Activated CD8-positive, alpha-beta memory T cell treated with anti-CD3 and anti-CD28 coated beads, Interleukin-2, amount 50 U/mL, for 1 hour (primary cell): ENCODE measurements around the gene TMEM51.

ENCODE experiments used
- DNase-seq: peaks from one replicate; pipeline ENCODE4 v3.0.0-alpha.2; 2020; ENCODE audit errors: extremely low read depth

TMEM51 gene

DNA sequence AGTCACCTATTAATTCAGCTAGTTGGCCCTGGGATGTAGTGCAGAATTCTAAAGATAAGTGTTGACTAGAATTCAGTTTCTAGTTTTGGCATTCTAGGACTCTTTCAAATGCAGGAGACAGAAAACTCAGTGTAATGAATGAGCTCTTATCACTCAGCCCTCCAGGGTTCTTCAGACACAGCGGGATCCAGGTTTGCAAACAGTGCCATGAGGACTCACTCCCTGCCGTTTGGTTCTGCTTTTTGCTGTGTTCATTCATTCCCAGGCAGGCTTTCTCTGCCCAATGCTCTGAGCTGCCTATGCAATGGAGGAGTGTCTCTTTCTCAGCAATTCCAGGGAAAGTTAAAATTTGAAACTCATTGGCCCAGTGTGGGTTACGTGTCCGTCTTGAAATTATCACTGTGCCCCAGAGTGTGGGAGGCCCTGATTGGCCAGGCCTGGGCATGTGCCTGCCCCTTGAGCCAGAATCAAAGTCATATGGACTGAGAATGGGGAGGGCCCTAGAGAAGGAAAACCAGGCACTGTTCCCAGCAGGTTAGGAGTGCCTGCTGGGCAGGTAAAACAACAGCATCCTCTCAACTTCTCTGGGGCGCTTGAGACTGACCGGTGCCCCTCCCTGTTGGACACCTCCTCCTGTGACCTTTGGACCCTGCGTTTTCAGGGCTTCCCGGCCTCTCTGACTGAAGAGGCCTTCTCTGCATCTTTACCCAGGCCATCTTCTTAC lies 43.4 kb downstream of the TMEM51 start:
- no peak for DNase-seq

DNA sequence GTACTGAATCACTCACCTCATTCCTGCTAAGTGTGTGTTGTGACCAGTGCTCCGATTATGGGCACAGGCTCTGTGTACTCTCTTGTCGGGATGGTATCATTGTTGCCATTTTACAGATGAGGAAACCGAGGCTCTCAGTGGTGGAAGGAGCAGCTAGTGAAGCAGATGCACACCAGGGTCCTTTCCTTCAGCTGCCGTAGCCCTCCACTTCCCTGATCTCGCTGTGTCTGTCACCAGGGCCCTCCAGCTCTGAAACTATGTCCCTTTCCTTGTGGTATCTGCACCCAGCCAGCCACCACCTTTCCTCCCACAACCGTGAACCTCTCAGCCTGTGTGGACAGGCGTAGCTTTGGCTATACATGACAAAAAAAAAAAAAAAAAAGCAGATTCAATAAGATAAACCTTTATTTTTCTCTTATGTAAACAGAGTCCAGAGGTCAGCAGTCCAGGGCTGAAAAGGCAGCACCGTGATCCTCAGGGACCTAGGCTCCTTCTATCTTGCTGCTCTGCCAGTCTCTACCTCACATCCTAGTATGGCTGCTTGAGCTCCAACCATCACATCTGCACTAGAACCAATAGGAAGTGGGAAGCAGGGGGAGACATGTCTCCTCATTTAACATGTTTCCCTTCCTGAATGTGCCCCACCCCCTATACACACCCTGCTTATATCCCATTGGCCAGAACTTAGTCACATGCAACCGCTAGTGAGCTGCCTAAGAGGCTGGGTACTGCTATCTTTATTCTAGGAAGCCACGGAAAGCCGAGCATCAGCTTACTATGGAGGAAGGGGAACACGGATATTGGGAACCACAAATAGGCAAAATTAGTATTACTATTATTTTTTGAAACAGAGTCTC lies 44.3 kb downstream of the TMEM51 start:
- DNase-seq: no peak

GRCh38 chr1:15198684-15199083 lies 45.1 kb downstream of the TMEM51 start:
- no peak for DNase-seq

DNA sequence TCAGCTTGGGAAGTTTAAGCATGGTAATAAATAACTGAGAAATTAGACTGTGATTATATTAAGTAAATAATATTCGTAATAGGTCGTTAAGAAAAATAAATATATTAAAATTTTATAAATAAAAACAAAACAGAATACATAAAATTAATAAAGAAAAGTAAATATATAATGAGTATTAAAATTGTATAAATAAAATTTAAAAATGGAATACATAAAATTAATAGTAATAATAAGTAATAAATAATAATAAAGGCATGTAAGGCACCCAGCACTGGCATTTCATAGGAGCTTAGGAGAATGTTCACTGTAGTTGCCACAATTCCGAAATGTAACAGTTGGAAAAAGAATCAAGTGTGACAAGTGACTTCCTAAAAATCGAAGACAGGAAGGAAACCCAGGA lies 47.7 kb downstream of the TMEM51 start:
- no peak for DNase-seq

GRCh38 chr1:15201849-15202551 lies 48.5 kb downstream of the TMEM51 start:
- DNase-seq: no peak

DNA sequence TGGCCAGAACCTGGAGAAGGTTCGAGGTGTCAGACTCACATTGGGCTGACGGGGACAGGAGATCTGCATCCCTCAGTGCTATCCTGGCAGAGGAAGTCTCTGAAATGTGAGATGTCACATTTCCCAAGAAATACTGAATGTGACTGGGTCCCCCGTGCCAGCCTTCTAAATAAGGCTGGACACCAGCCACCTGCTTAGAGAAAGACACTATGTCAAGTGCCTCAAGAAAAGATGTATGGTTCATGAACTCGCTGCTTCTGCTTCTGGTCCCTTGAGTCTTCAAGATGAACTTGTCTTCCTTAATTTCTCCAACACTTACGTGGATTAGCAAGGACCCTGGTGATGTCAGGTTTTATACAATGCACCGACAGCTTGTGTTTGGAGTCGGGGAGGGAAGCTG lies 51.4 kb downstream of the TMEM51 start:
- no peak for DNase-seq

DNA sequence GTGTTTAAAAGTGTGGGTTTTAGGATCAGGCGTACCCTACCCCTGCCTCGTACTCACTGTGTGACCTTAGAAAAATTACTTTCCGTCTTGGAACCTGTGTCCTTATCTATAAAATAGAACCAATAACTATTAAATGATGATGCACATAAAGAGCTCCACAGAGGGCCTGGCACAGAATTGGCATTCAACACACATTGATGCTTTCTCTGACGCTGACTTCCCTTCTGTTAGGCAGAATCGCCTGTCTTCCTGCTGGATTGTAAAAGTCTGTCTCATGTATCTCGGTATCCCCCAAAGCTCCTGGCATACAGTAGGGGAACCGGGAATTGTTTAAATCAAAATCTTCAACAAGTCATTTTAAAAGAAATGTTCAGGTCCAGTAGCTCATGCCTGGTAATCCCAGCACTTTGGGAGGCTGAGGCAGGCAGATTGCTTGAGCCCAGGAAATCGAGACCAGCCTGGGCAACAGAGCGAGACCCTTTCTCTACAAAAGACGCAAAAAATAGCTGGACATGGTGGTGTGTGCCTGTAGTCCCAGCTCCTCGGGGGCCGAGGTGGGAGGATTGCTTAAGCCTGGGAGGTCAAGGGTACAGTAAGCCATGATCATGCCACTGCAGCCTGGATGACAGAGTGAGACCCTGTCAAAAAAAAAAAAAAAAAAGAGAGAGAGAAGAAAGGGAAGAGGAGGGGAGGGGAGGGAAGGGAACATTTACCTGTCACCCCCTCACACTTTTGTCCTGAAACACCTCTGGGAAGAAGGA lies 52.2 kb downstream of the TMEM51 start:
- no peak for DNase-seq

GRCh38 chr1:15206418-15207030 lies 53.0 kb downstream of the TMEM51 start:
- DNase-seq: no peak

DNA sequence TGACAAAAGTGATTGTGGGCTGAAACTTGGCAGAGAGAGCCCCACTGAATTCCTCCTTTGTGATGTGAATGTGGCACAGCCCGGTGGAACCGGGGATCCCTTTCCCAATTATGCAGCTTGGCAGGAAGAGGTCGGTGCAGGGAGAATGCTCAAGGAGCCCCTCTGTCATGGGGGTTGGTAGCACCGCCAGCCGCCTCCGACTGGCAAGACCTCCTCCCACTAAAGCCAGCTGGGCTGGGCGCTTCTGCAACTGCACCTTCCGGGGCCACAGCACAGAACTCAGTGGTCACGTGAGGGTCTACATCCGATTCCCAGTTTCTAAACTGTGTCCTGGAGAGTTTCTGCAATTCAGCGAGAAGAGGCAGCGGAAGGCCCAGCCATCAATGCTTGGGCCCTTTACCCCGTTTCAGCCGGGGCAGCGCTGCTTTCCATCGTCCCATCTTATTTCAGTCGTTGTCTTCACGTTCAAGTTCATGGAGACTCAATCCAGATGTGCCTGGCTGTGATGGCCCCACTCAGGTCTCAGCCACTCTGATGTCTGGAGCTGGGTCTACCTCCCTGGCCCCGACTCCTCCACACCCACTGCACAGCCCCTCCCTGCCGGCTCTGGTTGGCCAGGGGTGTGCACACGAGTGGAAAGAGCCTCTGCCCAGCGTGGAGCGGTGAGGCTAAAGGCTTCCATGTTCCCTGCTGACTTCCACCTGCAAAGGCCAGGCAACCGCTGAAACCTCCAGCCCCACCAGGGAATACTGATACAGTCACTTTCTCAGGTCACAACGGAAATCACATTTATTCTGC lies 53.7 kb downstream of the TMEM51 start:
- no peak for DNase-seq

- no peak for DNase-seq
Measured at GRCh38 chr1:15207829-15208429, 54.4 kb downstream of the TMEM51 start.

DNA sequence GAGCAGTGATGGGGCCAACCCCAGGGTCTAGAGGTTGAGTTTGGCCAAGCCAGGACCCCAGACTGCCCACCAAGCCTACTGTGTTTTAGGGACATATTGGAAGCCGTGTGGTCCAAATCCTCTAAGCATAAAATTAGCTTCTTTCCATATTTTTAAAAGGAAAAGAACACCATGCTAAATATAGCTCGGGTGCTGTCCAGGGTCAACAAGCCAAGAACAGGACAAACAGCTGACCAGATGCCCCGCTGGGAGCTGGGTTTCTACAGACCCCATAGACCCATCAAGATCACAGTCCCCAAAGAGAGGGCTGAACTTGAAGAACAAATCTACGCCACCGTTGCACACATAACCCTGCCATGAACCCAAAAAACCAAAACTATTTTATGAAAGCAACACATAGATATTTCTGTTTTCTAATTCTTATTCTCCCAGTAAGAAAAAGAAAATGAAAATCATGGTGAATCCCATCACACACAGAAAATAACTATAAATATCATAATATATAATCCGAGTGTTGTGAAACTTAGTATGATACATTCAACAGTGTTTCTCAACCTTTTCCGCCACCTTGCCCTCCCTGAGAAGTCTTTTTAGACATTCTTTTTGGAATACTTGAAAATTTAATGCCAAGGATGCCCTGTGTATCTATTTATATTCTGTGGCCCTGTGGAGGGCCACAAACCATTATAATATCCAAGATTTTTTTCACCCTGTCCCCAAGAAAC lies 57.3 kb downstream of the TMEM51 start:
- no peak for DNase-seq

- DNase-seq: no peak
Measured at GRCh38 chr1:15211424-15211823, 57.9 kb downstream of the TMEM51 start.

DNA sequence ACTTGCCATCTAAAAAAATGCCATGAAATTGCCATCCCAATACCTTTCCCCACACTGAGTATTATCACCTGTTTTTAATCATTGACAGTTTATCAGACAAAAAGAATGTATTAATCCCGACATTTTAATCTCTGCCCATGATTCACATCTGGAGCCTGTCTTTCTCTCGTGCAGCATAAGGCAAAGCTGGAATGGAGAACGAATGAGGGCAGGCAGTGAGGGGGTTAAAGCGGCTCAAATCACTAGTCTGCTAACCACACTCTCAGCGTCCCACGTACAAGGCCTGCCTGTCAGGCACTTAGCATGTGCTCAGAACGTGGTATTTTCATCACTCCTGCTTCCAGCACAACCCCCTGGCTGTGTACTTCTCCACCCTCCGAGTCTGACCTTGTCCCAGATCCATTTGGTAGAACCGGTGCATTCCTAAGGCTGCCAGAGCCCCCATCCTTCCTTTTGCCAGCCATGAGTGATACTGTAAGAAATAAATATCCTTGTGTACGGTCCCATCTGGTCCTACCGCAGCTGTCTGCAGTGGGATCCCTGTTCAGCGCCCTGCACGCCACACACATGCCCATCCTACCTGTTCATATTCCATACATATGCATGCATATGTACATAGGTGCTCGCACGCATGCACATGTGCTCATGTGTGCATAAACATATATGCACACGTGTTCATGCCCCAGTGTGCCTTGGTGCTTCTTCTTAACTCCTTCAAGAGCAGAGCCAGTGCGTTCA lies 58.8 kb downstream of the TMEM51 start:
- DNase-seq: no peak

DNA sequence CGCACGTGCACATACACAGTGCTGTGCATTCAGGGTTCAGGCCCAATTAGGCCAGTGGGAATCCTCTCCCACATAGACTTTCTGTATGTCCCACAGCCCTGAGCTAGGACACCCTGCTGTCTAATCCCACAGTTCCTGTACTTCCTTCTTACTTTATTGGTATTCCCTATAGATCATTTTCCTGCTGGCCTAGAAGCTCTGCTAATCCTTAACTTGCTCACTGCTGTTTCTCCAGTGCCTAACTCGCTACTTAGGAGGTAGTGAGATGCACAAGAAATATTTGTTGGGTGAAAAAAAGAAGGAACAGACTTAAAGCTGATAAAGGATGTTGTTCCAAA lies 59.4 kb downstream of the TMEM51 start:
- DNase-seq: no peak

GRCh38 chr1:15213341-15213821 lies 59.8 kb downstream of the TMEM51 start:
- DNase-seq: no peak

DNA sequence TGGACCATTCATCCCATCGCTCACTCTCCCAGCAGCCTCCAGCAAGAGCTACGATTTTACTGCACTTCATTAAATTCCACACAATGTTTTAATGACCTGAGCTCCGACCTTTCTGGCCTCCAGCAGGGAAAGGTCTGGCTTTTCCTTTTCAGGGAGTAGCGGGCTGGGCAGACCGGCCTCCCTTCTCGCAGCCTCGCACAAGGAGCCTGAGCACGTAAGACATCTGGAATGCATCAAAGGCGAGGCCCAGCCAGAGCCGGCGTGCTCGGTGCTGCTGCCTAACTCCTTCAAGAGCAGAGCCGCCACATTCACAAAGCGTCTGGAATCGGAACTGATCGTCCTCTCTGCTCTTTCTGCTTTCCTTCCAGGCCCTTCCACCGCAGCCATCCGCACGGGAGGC lies 61.0 kb downstream of the TMEM51 start:
- DNase-seq: no peak

- no peak for DNase-seq
Measured at GRCh38 chr1:15215116-15215515, 61.6 kb downstream of the TMEM51 start.

GRCh38 chr1:15217654-15218053 lies 64.1 kb downstream of the TMEM51 start:
- DNase-seq: no peak
